B cell (primary cell): ENCODE measurements around the gene AMH.

Experiments used
- CTCF ChIP-seq: fragments of 200-600 bp; IDR thresholded peaks from one replicate; pipeline ENCODE4 v1.8.0; 2022; ENCODE audit warnings: antibody characterized with exemption, mild to moderate bottlenecking
- EZH2 ChIP-seq: IDR thresholded peaks from 2 replicates; pipeline ENCODE4 v1.6.1; 2012; ENCODE audit warnings: borderline replicate concordance, low read depth, mild to moderate bottlenecking, moderate library complexity, low read length; ENCODE audit not compliant: insufficient read depth, poor library complexity, severe bottlenecking

DNA sequence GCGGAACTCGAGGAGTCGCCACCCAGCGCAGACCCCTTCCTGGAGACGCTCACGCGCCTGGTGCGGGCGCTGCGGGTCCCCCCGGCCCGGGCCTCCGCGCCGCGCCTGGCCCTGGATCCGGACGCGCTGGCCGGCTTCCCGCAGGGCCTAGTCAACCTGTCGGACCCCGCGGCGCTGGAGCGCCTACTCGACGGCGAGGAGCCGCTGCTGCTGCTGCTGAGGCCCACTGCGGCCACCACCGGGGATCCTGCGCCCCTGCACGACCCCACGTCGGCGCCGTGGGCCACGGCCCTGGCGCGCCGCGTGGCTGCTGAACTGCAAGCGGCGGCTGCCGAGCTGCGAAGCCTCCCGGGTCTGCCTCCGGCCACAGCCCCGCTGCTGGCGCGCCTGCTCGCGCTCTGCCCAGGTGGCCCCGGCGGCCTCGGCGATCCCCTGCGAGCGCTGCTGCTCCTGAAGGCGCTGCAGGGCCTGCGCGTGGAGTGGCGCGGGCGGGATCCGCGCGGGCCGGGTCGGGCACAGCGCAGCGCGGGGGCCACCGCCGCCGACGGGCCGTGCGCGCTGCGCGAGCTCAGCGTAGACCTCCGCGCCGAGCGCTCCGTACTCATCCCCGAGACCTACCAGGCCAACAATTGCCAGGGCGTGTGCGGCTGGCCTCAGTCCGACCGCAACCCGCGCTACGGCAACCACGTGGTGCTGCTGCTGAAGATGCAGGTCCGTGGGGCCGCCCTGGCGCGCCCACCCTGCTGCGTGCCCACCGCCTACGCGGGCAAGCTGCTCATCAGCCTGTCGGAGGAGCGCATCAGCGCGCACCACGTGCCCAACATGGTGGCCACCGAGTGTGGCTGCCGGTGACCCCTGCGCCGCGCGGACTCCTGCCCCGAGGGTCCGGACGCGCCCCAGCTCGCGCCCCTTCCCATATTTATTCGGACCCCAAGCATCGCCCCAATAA, 2.3 kb downstream of the AMH start:
- TF ChIP-seq CTCF (no peak), EZH2 (no peak)
